SU-DHL-6 (cell line): Measurements from ENCODE around the gene CFL2.
A peak's percentile ranks its signal among the peaks of the same experiment; 100 is the strongest.

ENCODE experiments used
- H2AFZ ChIP-seq: fragments of 200-600 bp; sonication (generic); 2 replicates; pipeline ENCODE4 v1.6.1; 2014; ENCODE audit warnings: low read depth, mild to moderate bottlenecking, moderate library complexity, mixed read lengths, antibody characterized with exemption, low read length; ENCODE audit not compliant: severe bottlenecking
- H3F3A ChIP-seq: fragments of 200-600 bp; shearing (Covaris generic); 2 replicates; pipeline ENCODE4 v1.6.0; 2016; ENCODE audit warnings: antibody characterized with exemption, mild to moderate bottlenecking; ENCODE audit not compliant: insufficient read depth
- H3K27ac ChIP-seq: fragments of 200-600 bp; sonication (generic); 2 replicates; pipeline ENCODE4 v1.5.1; 2016; ENCODE audit warnings: low read depth, mild to moderate bottlenecking, low read length, moderate library complexity, mixed read lengths
- H3K27me3 ChIP-seq: fragments of 200-600 bp; sonication (generic), shearing (Covaris generic); 2 replicates; pipeline ENCODE4 v1.6.0; 2014; ENCODE audit warnings: mild to moderate bottlenecking, low read length
- H3K36me3 ChIP-seq: fragments of 200-600 bp; sonication (generic); 2 replicates; pipeline ENCODE4 v1.6.1; 2014; ENCODE audit warnings: mild to moderate bottlenecking, low read length, mixed read lengths
- H3K4me2 ChIP-seq: fragments of 300-600, 200-600 bp; shearing (Covaris generic), sonication (generic); 2 replicates; pipeline ENCODE4 v1.6.0; 2014; ENCODE audit warnings: low read length, low read depth, mild to moderate bottlenecking; ENCODE audit not compliant: poor library complexity, severe bottlenecking
- H3K4me3 ChIP-seq: fragments of 200-600 bp; sonication (generic); 2 replicates; pipeline ENCODE4 v1.5.1; 2014; ENCODE audit warnings: antibody characterized with exemption, low read length, mild to moderate bottlenecking, mixed read lengths; ENCODE audit not compliant: insufficient read depth, poor library complexity, severe bottlenecking
- H3K79me2 ChIP-seq: fragments of 200-600 bp; sonication (generic); 2 replicates; pipeline ENCODE4 v1.6.1; 2014; ENCODE audit warnings: mild to moderate bottlenecking, low read length, moderate library complexity; ENCODE audit not compliant: insufficient read depth
- H3K9ac ChIP-seq: fragments of 200-600 bp; sonication (generic); 2 replicates; pipeline ENCODE4 v1.7.0; 2014; ENCODE audit warnings: mild to moderate bottlenecking, low read length
- H3K9me2 ChIP-seq: fragments of 200-600 bp; sonication (generic); replicated peaks from 2 replicates; pipeline ENCODE4 v1.6.1; 2014; ENCODE audit warnings: low read length; ENCODE audit not compliant: insufficient read depth
- H3K9me3 ChIP-seq: fragments of 200-600 bp; sonication (generic); 2 replicates; pipeline ENCODE4 v1.6.1; 2014; ENCODE audit warnings: low read length, mixed read lengths; ENCODE audit not compliant: insufficient read depth
- H4K20me1 ChIP-seq: fragments of 200-600 bp; sonication (generic); 2 replicates; pipeline ENCODE4 v1.6.1; 2014; ENCODE audit warnings: low read depth, mild to moderate bottlenecking, antibody characterized with exemption, low read length, moderate library complexity, mixed read lengths
- CTCF ChIP-seq: fragments of 200-600 bp; sonication (generic); IDR thresholded peaks from one replicate; pipeline ENCODE4 v1.5.1; 2017; ENCODE audit warnings: antibody characterized with exemption, mild to moderate bottlenecking, low read length, moderate library complexity; ENCODE audit not compliant: insufficient read depth, poor library complexity, severe bottlenecking
- EZH2phosphoT487 ChIP-seq: fragments of 200-600 bp; sonication (generic), shearing (Covaris generic); conservative IDR thresholded peaks from 2 replicates; pipeline ENCODE4 v1.6.1; 2018; ENCODE audit warnings: mild to moderate bottlenecking, antibody characterized with exemption, low read length, moderate library complexity, mixed read lengths

Gene CFL2

GRCh38 chr14:34722723-34723545, 8.5 kb upstream of the CFL2 start:
- no peak overlapping the region for H2AFZ ChIP-seq
- no peaks in the 10 kb centered on the region for H3K9me2 ChIP-seq
- no peak overlapping the region for H3K4me2 ChIP-seq
- no peak overlapping the region for H3K4me3 ChIP-seq
- H3K27ac ChIP-seq, result no peak overlapping the region
- no peaks in the 10 kb centered on the region for H3K9me3 ChIP-seq
- no peaks in the 10 kb centered on the region for H3K36me3 ChIP-seq
- no peaks in the 10 kb centered on the region for H3K27me3 ChIP-seq
- H4K20me1 ChIP-seq, result no peaks in the 10 kb centered on the region
- no peak overlapping the region for H3K9ac ChIP-seq
- no peak for TF ChIP-seq EZH2phosphoT487
- TF ChIP-seq CTCF, result peak; percentile 28
- no peaks in the 10 kb centered on the region for H3F3A ChIP-seq
- H3K79me2 ChIP-seq, result no peaks in the 10 kb centered on the region

GRCh38 chr14:34721129-34721528, 6.7 kb upstream of the CFL2 start:
- Histone ChIP-seq H2AFZ (no peak overlapping the region), H3K27ac (no peak overlapping the region), H3K4me3 (no peak overlapping the region), H4K20me1 (no peaks in the 10 kb centered on the region), H3K9me2 (no peaks in the 10 kb centered on the region), H3K79me2 (no peaks in the 10 kb centered on the region), H3F3A (no peaks in the 10 kb centered on the region), H3K4me2 (no peak overlapping the region), H3K9ac (no peak overlapping the region), H3K27me3 (no peaks in the 10 kb centered on the region), H3K36me3 (no peaks in the 10 kb centered on the region), H3K9me3 (no peaks in the 10 kb centered on the region)
- TF ChIP-seq CTCF (no peak), EZH2phosphoT487 (no peak)

- Histone ChIP-seq H3K9ac (no peak overlapping the region), H3K27ac (no peak overlapping the region), H3K4me3 (no peak overlapping the region), H3F3A (peaks cover 9% of the 10 kb centered on the region), H3K9me3 (no peaks in the 10 kb centered on the region), H3K4me2 (no peak overlapping the region), H2AFZ (no peak overlapping the region), H3K27me3 (no peaks in the 10 kb centered on the region), H4K20me1 (no peaks in the 10 kb centered on the region), H3K9me2 (no peaks in the 10 kb centered on the region), H3K79me2 (no peaks in the 10 kb centered on the region), H3K36me3 (no peaks in the 10 kb centered on the region)
- no peak for TF ChIP-seq CTCF
- TF ChIP-seq EZH2phosphoT487, result no peak
Measured at GRCh38 chr14:34718750-34719304, 4.4 kb upstream of the CFL2 start.
